OCI-LY1 (cell line): Measurements from ENCODE around the gene CNNM3.

Experiments used
- EZH2 ChIP-seq: fragments of 200-600 bp; sonication (generic), shearing (Covaris generic); IDR thresholded peaks from 2 replicates; pipeline ENCODE4 v1.8.0; 2017; ENCODE audit warnings: borderline replicate concordance, mixed run types, mild to moderate bottlenecking, antibody characterized with exemption, low read length, moderate library complexity, mixed read lengths
- TF ChIP-seq, protein P1 (sequence below): fragments of 200-600 bp; sonication (generic), shearing (Covaris generic); IDR thresholded peaks from 2 replicates; pipeline ENCODE4 v1.5.1; 2017; ENCODE audit warnings: mild to moderate bottlenecking, antibody characterized with exemption, low read length, moderate library complexity, mixed read lengths

DNA sequence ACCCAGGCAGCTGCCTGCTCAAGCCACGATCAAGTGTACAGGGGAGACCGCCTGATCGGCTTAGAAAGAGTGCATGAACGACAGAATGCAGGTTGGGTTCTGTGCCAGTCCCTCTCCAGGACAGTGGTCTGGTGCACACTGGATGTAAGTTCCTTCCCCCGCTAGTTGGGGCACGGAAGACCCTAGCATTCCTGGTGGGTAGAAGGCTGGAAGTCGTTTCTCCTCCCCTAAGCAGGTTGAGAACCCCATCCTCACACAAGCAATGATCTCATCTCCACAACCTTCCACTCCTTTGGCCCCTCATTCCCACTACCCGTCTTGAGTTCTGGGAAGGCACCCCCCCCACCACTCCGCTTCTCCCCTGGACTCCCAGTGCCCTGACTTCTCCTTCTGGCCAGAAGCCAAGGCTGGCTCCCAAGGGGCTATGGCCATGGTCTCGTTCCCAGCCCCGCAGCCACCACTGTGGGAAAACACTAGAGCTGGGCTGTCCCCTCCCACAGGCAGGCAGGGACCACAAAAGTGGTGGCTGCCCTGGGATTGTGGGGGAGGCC lies 43.1 kb downstream of the CNNM3 start:
- TF ChIP-seq, protein P1, sequence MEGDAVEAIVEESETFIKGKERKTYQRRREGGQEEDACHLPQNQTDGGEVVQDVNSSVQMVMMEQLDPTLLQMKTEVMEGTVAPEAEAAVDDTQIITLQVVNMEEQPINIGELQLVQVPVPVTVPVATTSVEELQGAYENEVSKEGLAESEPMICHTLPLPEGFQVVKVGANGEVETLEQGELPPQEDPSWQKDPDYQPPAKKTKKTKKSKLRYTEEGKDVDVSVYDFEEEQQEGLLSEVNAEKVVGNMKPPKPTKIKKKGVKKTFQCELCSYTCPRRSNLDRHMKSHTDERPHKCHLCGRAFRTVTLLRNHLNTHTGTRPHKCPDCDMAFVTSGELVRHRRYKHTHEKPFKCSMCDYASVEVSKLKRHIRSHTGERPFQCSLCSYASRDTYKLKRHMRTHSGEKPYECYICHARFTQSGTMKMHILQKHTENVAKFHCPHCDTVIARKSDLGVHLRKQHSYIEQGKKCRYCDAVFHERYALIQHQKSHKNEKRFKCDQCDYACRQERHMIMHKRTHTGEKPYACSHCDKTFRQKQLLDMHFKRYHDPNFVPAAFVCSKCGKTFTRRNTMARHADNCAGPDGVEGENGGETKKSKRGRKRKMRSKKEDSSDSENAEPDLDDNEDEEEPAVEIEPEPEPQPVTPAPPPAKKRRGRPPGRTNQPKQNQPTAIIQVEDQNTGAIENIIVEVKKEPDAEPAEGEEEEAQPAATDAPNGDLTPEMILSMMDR: no peak
- TF ChIP-seq EZH2: no peak
